Chondrocyte (in vitro differentiated cells): ENCODE measurements around the gene NPTXR. TPM values are rescaled to one million over a fixed set of nuclear protein-coding genes. Genes with fewer than 3 reads are reported as not detected.

Source experiments
- DNase-seq: peaks from one replicate; pipeline ENCODE4 v3.0.0; 2021; ENCODE audit warnings: mixed read lengths, low spot score
- H3K27ac Mint-ChIP-seq: one replicate; pipeline ENCODE4 v1.8.0; 2021; ENCODE audit warnings: mild to moderate bottlenecking, moderate library complexity, mixed read lengths; ENCODE audit not compliant: unreplicated experiment
- H3K27me3 Mint-ChIP-seq: 2 replicates; pipeline ENCODE4 v1.8.0; 2021; ENCODE audit warnings: low read depth, mixed read lengths
- H3K36me3 Mint-ChIP-seq: 2 replicates; pipeline ENCODE4 v1.8.0; 2021; ENCODE audit warnings: low read depth, mixed read lengths
- H3K4me1 Mint-ChIP-seq: 2 replicates; pipeline ENCODE4 v1.8.0; 2021; ENCODE audit warnings: low read depth, mild to moderate bottlenecking, mixed read lengths
- H3K4me3 Mint-ChIP-seq: one replicate; pipeline ENCODE4 v1.8.0; 2021; ENCODE audit warnings: mild to moderate bottlenecking, moderate library complexity, mixed read lengths; ENCODE audit not compliant: unreplicated experiment
- H3K9me3 Mint-ChIP-seq: 2 replicates; pipeline ENCODE4 v1.8.0; 2021; ENCODE audit warnings: low read depth, mixed read lengths
- CTCF ChIP-seq: fragments of 200-600 bp; sonication (generic); IDR thresholded peaks from 2 replicates; pipeline ENCODE4 v1.5.0; 2021; ENCODE audit warnings: antibody characterized with exemption, mild to moderate bottlenecking, moderate library complexity
- total RNA-seq: library from RNA; stranded (reverse); gene quantifications from 3 replicates; pipeline ENCODE4 v1.2.1, GENCODE V29; 2021

The NPTXR gene
- total RNA-seq, 1 donor from 2014 or later, result 35.0 TPM

DNA sequence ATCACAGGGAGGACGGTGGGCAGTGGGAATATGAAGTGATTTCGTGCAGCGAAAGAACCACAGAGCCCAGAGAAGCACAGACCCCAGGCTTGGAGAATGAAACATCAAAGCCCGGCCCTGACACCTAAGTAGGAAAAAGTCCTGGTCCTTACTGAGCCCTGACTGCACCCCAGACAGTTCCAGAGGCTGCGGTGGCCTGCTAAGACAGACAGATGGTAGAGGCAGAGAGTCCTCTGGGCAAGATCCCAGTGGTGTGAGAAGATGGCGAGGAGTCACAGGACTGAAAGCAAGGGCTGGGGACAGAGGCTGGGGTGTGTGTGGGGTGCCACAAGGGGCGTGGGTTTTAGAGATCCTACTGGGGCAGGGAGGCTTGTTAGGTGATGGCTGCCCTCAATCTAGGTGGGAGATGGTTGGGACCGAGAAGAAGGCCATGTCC, 24.5 kb upstream of the NPTXR start:
- DNase-seq, result peak; percentile 51
- H3K27ac Mint-ChIP-seq, result no peak overlapping the region
- no peaks in the 10 kb centered on the region for H3K27me3 Mint-ChIP-seq
- TF ChIP-seq CTCF, result no peak
- H3K9me3 Mint-ChIP-seq, result no peaks in the 10 kb centered on the region
- H3K36me3 Mint-ChIP-seq, result peaks cover 3% of the 10 kb centered on the region
- H3K4me3 Mint-ChIP-seq, result no peak overlapping the region
- peaks cover 27% of the 10 kb centered on the region for H3K4me1 Mint-ChIP-seq

- Mint-ChIP-seq H3K4me3 (no peak overlapping the region), H3K27me3 (no peaks in the 10 kb centered on the region), H3K9me3 (no peaks in the 10 kb centered on the region), H3K36me3 (peaks cover 3% of the 10 kb centered on the region), H3K27ac (no peak overlapping the region), H3K4me1 (peaks cover 27% of the 10 kb centered on the region)
- peak; percentile 72 for DNase-seq
- TF ChIP-seq CTCF, result no peak
Observed at GRCh38 chr22:38867471-38868285, 23.9 kb upstream of the NPTXR start.

DNA sequence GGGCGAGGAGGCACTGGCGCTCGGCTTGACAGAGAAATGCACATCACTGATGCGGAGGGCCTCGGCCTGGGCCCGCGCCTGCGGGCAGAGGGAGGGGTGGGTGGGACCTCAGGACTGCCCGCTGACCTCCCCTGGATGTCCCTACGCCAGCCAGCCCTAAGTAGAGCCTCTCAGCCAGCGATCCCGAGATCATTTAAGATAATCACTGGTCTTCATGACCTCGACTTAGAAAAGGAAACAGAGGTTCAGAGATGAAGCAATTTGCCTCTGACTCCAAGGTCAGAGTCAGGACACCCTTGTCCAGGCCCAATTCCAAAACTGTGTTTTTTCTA, 23.3 kb upstream of the NPTXR start:
- peaks cover 27% of the 10 kb centered on the region for H3K4me1 Mint-ChIP-seq
- H3K9me3 Mint-ChIP-seq, result no peaks in the 10 kb centered on the region
- H3K27me3 Mint-ChIP-seq, result no peaks in the 10 kb centered on the region
- H3K4me3 Mint-ChIP-seq, result no peak overlapping the region
- TF ChIP-seq CTCF, result no peak
- H3K27ac Mint-ChIP-seq, result no peak overlapping the region
- peaks cover 3% of the 10 kb centered on the region for H3K36me3 Mint-ChIP-seq
- no peak for DNase-seq

DNA sequence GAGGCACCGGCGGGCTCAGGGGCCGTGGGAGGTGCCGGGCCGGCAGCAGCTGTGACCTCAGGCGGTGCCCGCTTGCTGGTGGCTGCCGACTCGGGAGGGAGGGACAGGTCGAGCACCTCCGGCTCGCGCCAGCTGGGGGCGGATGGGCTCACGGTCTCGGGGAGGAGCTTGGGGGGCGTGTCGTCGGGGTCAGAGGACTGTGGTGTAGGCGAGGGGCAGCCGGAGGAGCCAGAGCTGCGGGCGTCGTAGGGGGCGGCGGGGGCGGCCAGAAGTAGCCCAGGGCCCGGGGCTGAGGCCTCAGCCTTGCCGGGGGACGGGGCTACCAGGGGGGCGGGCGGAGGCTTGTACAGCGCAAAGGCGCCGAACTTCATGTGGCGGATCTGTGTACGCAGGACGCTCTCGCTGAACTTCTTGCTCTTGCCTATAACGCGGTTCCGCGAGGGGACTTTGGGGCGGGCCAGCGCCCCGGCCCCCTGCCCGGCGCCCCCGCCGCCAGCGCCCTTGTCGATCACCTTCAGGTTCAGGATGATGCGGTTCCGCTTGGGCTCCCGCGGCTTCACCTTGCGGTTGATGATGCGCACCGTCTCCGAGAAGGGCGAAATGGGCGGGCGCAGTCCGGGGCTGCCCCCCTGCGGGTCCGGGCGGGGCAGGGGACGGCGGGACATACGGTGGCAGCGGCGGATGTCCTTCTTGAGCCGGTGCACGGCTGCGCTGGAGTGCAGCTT, 22.7 kb upstream of the NPTXR start:
- Mint-ChIP-seq H3K27ac (no peak overlapping the region), H3K27me3 (no peaks in the 10 kb centered on the region), H3K4me1 (peaks cover 27% of the 10 kb centered on the region), H3K36me3 (peaks cover 3% of the 10 kb centered on the region), H3K9me3 (no peaks in the 10 kb centered on the region), H3K4me3 (no peak overlapping the region)
- peak; percentile 85 for DNase-seq
- TF ChIP-seq CTCF, result no peak

DNA sequence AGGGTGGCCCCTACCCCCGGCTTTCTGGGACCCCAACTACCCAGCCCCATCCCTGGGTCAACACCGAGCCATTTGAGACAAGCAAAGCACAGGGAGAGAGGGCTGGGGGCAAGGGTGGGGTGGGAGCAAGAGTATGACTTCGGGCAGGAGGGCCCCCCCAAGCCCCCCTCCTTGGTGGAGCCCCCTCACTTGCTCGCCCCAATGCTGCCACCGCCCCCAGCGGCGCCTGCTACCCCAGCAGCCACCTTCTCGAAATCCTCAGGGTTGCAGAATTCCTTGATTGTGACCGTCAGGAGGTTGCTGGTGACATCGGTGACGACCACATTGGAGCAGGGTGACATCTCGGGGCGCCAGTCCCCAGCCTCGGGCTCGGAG, 22.2 kb upstream of the NPTXR start:
- peaks cover 26% of the 10 kb centered on the region for H3K4me1 Mint-ChIP-seq
- H3K27ac Mint-ChIP-seq, result no peak overlapping the region
- H3K27me3 Mint-ChIP-seq, result no peaks in the 10 kb centered on the region
- H3K4me3 Mint-ChIP-seq, result no peak overlapping the region
- H3K9me3 Mint-ChIP-seq, result no peaks in the 10 kb centered on the region
- TF ChIP-seq CTCF, result no peak
- DNase-seq, result no peak
- H3K36me3 Mint-ChIP-seq, result peaks cover 3% of the 10 kb centered on the region
